Activated naive CD4-positive, alpha-beta T cell treated with anti-CD3 and anti-CD28 coated beads, Interleukin-2, amount 10 ng/mL, durations not matched to agents 7 days and 5 days (primary cell): ENCODE data around the gene LNPK.
"Not testable (repeated sequence)": the region's sequence is repeated elsewhere in the genome, so short reads cannot be mapped to it uniquely, and the experiment has no call there.

Experiments used
- CTCF ChIA-PET: fragments of 350-600 bp; sonication (Branson Sonifier 250); formaldehyde crosslinking; loops from one replicate; lab custom pipeline; 2021; ENCODE audit warnings: antibody characterized with exemption; lab: Charles Lee
- DNase-seq: peaks from one replicate; pipeline ENCODE4 v3.0.0-alpha.2; 2020
- H3K27ac Mint-ChIP-seq: one replicate; pipeline ENCODE4 v1.8.0; 2021; ENCODE audit warnings: mild to moderate bottlenecking, moderate library complexity, mixed read lengths
- H3K27me3 Mint-ChIP-seq: one replicate; pipeline ENCODE4 v1.8.0; 2021; ENCODE audit warnings: mild to moderate bottlenecking, mixed read lengths
- H3K36me3 Mint-ChIP-seq: one replicate; pipeline ENCODE4 v1.8.0; 2021; ENCODE audit warnings: mixed read lengths
- H3K4me1 Mint-ChIP-seq: one replicate; pipeline ENCODE4 v1.8.0; 2021; ENCODE audit warnings: mixed read lengths
- H3K4me3 Mint-ChIP-seq: one replicate; pipeline ENCODE4 v1.8.0; 2021; ENCODE audit warnings: mild to moderate bottlenecking, moderate library complexity, mixed read lengths
- H3K9me3 Mint-ChIP-seq: one replicate; pipeline ENCODE4 v1.8.0; 2021; ENCODE audit warnings: mixed read lengths

Gene LNPK

DNA sequence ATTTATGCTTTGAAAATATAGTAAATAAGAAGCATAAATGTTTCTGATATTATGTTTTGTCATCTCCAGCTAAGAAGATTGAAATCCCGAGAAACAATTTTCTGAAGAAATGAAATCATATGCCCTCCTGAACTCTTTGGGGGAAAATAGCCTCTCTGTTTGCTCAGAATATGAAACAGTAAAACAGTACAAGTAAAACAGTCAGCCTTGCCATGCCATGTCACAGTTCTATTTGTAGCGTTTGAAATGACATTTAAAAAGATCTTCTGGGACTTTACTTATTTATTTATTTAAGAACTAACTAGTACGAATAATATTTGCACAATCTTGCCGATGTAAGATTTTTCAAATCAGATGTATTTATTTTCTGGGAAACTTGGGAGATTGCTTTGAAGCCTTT lies 98.0 kb downstream of the LNPK start:
- no peak overlapping the region for H3K27ac Mint-ChIP-seq
- no peaks in the 10 kb centered on the region for H3K4me1 Mint-ChIP-seq
- CTCF ChIA-PET, result no interaction called here
- H3K9me3 Mint-ChIP-seq, result no peaks in the 10 kb centered on the region
- no peaks in the 10 kb centered on the region for H3K36me3 Mint-ChIP-seq
- no peaks in the 10 kb centered on the region for H3K27me3 Mint-ChIP-seq
- DNase-seq, result no peak
- no peak overlapping the region for H3K4me3 Mint-ChIP-seq

DNA sequence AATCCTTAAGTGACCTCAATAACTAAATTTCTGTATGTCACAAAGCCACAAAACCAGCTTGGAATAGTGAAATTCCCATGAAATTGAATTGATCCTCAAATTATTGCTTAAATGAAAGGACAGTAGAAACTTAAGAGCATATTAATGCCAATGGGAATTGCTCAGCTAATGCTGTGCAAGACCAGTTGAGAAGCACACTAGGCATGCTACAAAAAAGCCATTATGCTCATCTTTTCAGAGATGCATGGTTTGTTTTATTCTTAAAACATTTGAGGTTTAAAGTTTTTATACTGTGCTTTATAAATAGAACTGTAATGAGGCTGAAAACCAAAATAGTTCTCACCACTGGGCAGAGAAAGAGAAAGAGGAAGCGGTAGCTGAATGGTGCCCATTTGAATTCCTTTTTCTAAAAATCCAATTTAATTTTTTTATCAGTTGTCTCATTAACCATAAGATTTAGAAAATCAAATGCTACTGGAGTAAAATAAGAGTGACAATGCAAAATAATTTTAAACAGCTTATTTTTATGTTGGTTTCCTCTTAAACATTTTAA lies 98.6 kb downstream of the LNPK start:
- no peak overlapping the region for H3K4me3 Mint-ChIP-seq
- H3K36me3 Mint-ChIP-seq, result no peaks in the 10 kb centered on the region
- no peaks in the 10 kb centered on the region for H3K4me1 Mint-ChIP-seq
- CTCF ChIA-PET, result no interaction called here
- H3K27me3 Mint-ChIP-seq, result no peaks in the 10 kb centered on the region
- DNase-seq, result no peak
- H3K27ac Mint-ChIP-seq, result no peak overlapping the region
- no peaks in the 10 kb centered on the region for H3K9me3 Mint-ChIP-seq

DNA sequence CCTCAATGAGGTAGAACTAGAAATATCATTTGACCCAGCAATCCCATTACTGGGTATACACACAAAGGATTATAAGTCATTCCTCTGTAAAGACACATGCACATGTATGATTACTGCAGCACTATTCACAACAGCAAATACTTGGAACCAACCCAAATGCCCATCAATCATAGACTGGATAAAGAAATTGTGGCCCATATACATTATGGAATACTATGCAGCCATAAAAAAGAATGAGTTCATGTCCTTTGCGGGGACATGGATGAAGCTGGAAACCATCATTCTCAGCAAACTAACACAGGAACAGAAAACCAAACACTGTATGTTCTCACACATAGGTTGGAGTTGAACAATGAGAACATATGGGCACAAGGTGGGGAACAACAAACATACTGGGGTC lies 106.1 kb downstream of the LNPK start:
- DNase-seq, H3K4me3 Mint-ChIP-seq, H3K27ac Mint-ChIP-seq, H3K27me3 Mint-ChIP-seq, H3K36me3 Mint-ChIP-seq, H3K9me3 Mint-ChIP-seq, H3K4me1 Mint-ChIP-seq, CTCF ChIA-PET: not testable (repeated sequence)

DNA sequence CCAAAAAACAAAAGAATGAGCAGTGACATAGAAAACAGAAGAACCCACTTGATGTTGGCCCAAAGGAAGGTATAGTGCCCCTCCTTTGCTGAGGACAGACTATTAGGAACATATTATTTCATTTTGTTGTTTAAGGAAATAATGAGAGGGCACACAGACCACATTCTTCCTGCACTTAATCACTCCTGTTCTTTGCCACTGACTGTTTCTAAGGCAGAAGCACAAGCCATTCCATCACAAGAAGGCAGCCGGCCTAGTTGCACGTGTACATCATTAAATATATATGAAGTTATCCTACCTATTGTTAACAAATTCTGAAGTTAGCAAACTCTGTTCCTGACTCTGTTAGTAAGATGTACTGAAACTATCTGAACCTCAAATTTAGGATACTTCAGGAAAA lies 110.0 kb downstream of the LNPK start:
- H3K9me3 Mint-ChIP-seq, result no peaks in the 10 kb centered on the region
- CTCF ChIA-PET, result no interaction called here
- no peak for DNase-seq
- H3K4me1 Mint-ChIP-seq, result no peaks in the 10 kb centered on the region
- no peaks in the 10 kb centered on the region for H3K27me3 Mint-ChIP-seq
- H3K36me3 Mint-ChIP-seq, result no peaks in the 10 kb centered on the region
- H3K4me3 Mint-ChIP-seq, result no peak overlapping the region
- H3K27ac Mint-ChIP-seq, result no peak overlapping the region

DNA sequence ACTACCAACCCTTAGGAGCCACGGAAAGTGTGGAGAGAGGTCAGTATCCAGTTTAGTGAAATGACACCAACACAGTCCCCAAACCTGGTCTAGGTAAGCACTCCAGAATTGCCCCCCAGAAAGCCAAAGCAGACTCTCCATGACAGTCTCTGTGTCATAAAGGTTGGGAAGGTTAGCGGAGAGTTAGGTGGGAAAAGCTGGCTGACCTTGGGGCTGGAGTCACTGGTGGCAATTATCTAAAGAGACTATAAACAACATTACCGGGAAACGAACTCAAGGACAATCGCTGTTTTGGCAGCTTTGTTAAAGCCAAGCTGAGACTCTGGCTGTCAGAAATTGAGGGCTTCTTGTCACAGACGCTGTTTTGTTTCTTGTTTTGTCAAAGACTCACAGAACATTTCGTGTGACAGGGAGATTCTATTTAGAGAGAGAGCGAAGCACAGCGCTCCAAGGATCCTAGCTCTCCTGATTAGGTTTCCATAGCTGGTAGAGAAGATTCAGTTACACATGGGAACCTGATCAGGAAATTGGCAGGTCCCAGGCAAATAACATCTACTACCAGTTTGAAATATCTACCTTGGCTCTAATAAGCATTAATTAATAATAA lies 111.3 kb downstream of the LNPK start:
- no peak overlapping the region for H3K4me3 Mint-ChIP-seq
- H3K27ac Mint-ChIP-seq, result no peak overlapping the region
- H3K9me3 Mint-ChIP-seq, result no peaks in the 10 kb centered on the region
- no peaks in the 10 kb centered on the region for H3K36me3 Mint-ChIP-seq
- CTCF ChIA-PET, result no interaction called here
- H3K27me3 Mint-ChIP-seq, result no peaks in the 10 kb centered on the region
- H3K4me1 Mint-ChIP-seq, result no peaks in the 10 kb centered on the region
- no peak for DNase-seq

DNA sequence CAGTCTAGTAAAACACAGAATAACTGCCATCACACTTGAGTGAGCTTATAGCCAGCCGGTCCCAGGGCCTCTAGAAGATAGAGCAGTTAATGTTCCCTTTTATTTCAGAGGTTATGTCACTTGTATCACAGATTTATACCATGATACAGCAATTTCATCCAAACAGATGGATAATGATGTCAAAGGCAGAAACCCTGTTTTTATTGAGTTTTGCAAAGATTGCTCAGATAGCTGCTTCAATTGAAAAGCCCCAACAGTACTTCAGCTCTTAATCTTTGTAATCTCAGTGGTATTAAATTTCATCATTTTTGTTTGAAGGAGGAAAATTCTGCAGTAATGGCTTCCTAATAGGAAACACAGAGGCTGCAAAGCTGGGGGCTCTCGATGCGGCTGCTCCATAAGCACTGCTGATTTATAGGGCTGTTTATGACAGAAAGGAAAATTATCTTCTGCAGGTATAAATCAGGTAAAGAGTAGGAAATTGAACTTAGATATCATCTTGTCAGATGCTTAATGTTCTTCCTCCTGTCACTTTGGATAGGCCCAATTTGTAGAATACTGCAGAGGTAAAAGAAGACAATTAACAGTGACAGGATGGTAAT lies 112.3 kb downstream of the LNPK start:
- Mint-ChIP-seq H3K9me3 (no peaks in the 10 kb centered on the region), H3K36me3 (no peaks in the 10 kb centered on the region), H3K27me3 (no peaks in the 10 kb centered on the region), H3K4me3 (no peak overlapping the region), H3K27ac (no peak overlapping the region), H3K4me1 (no peaks in the 10 kb centered on the region)
- CTCF ChIA-PET, result no interaction called here
- DNase-seq, result no peak

DNA sequence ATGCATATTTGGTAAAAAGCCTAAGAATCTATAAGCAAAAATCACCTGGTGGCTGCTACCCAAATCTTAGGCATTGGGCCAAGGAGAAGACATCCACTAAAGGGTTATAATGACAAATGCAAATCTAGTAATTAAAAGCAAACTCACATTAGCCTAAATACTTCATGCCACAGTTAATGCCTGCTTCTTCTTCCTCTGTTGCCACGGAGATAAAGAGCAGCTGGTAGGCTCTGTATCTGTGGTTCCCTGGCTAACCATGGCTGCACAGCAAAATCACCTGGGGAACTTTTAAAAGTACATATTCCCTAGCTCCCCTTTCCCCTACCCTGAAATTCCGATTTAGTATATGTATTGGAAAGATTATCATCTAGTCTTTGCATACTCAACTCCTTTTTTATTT lies 114.3 kb downstream of the LNPK start:
- Mint-ChIP-seq H3K4me1 (no peaks in the 10 kb centered on the region), H3K9me3 (no peaks in the 10 kb centered on the region), H3K36me3 (no peaks in the 10 kb centered on the region), H3K4me3 (no peak overlapping the region), H3K27ac (no peak overlapping the region), H3K27me3 (peaks cover 3% of the 10 kb centered on the region)
- CTCF ChIA-PET, result no interaction called here
- DNase-seq, result no peak

DNA sequence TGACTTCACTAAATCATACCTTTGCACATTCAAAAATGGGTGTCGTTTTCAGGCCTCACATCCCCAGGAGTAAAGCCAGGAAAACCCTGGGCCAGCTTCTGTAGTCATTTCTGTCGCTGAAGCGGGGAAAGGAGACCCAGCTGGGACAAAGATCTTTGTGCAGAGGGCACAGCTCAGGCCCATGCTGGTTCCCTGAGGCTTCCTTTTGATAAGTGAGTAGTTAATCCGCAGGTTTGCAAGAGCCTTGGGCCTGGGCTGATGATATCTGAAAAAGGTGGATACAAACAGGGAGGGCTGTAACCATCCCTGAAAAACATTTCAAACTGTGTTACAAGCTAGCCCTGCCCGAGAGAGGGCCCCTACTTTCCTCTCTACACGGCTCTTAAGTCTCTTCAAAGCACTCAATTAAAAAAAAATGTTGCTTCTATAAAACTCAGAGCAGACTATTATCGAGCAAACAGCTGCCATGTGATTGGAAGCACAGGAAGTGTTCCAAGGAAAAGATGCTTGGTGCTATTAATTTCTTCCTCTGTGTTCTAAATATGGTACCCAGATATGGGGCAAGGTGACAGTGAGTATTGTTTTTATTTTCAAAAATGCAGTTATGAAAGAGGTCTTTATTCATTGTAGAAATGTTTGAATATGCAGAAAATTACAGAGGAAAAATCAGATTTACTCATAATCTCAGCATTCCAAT lies 117.2 kb downstream of the LNPK start:
- Mint-ChIP-seq H3K27ac (no peak overlapping the region), H3K36me3 (no peaks in the 10 kb centered on the region), H3K4me1 (no peaks in the 10 kb centered on the region), H3K4me3 (no peak overlapping the region), H3K27me3 (peaks cover 3% of the 10 kb centered on the region), H3K9me3 (no peaks in the 10 kb centered on the region)
- DNase-seq, result no peak
- CTCF ChIA-PET, result no interaction called here

DNA sequence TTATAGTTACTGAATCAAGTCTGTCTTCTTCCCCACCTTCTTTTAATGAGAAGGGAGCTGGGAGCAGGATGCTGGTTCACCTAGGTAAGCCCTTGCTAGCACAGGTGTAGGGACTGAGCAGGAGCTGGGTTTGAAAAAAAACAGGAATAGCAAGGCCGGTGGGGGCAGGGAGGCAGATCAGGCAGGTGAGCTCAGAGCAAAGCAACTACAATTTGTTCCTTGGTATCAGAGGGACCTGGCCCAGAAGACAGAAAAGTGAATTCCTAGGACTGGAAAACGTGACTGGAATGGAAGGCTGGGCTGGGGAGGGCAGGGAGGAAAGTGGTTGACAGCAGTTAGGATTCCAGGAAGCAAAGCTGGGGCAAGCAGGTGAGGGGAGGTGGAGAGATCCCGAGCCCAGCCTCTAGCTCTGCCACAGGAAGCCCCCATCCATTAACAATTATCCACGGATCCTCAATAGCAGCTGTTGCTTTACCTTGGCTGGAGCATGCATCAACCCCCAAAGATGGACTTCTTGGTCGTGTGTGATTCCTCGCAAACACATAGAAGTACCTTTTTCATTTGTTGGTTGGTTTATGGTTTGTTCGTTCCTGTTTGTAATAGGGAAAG lies 118.4 kb downstream of the LNPK start:
- Mint-ChIP-seq H3K9me3 (no peaks in the 10 kb centered on the region), H3K4me3 (no peak overlapping the region)

DNA sequence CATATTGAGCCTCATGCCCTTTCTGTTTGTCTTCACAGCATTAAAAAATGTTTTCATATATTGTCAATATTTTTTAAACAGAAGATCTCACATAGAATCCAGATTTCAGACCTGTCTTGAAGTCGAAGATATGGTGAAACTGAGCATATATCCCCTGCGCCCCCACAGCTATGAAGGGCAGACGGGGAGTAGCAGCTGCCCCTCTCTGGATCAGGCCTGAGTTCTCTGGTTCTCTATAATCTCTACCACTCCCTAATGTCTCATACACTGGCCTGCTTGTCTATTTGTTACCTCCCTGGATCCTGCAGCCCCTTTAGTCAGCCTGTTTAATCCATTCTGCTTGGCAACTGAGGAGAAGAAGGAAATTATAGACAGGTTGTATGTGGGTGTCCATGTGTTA lies 122.4 kb downstream of the LNPK start:
- Mint-ChIP-seq H3K4me1 (no peaks in the 10 kb centered on the region), H3K4me3 (no peak overlapping the region), H3K27ac (no peak overlapping the region), H3K9me3 (no peaks in the 10 kb centered on the region), H3K36me3 (no peaks in the 10 kb centered on the region), H3K27me3 (peaks cover 5% of the 10 kb centered on the region)
- no peak for DNase-seq
- CTCF ChIA-PET, result no interaction called here

More for the DNA sequence above, 118.4 kb downstream of the LNPK start:
- CTCF ChIA-PET, result no interaction called here
- Mint-ChIP-seq H3K27ac (no peak overlapping the region), H3K36me3 (no peaks in the 10 kb centered on the region), H3K27me3 (peaks cover 6% of the 10 kb centered on the region), H3K4me1 (no peaks in the 10 kb centered on the region)
- no peak for DNase-seq

DNA sequence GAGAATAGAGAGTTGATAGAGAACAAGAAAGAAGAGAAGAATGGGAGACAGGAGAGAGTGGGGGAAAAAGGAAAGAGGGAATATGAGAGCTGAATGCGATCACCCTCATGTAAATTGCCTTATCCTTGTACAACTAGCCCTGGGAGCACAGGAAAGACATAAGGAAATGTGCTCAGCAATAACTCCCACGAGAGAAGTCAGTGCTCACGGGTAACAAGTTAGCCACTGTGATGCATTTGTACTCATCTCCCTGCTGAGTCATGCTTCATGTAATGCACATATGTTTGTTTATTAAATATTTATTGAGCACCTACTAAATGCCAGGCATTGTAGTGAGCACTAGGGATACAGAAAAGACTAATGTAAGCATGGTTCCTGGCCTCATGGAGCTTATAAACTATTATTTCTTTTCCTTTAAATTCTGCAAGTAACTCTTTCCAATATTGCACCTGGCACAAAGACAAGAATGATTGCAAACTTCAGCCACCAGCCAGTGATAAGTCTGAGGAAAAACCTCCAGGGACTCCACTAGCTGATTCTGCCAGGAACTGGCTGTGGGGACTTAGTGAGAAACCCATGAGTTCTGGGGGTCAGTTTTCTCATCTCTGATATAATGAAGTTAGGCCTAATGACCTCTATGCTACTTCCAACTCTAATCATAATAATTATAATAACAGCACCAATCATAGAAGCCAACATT lies 124.1 kb downstream of the LNPK start:
- Mint-ChIP-seq H3K4me1 (no peaks in the 10 kb centered on the region), H3K4me3 (no peak overlapping the region), H3K27me3 (peaks cover 7% of the 10 kb centered on the region), H3K36me3 (no peaks in the 10 kb centered on the region), H3K27ac (no peak overlapping the region), H3K9me3 (no peaks in the 10 kb centered on the region)
- DNase-seq, result no peak
- CTCF ChIA-PET, result no interaction called here

DNA sequence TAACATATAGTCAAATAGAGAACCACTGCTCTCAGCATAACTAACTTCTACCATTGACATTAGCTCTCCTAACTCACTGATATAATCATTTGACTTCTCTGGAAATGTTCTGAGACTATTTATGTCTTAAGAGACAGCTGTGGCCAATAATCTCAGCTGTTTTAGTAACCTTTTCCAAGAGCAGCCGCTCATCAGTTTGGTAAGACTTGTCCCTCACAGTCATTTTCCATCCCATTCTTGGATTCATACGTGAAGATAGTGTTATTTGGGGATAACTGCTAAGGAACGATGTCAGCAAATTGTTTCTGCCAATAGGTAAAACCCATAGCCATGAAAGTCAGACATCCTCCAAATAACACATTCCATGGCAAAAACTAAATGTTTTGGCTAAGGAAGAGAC lies 127.8 kb downstream of the LNPK start:
- Mint-ChIP-seq H3K27ac (no peak overlapping the region), H3K9me3 (no peaks in the 10 kb centered on the region), H3K27me3 (peaks cover 13% of the 10 kb centered on the region), H3K36me3 (no peaks in the 10 kb centered on the region), H3K4me3 (no peak overlapping the region), H3K4me1 (no peaks in the 10 kb centered on the region)
- DNase-seq, result no peak
- CTCF ChIA-PET, result no interaction called here
